HG03066 (cell line): ENCODE data around the gene KDM5D.

Source experiments
- ATAC-seq: cut with Tn5 transposase; IDR thresholded peaks from one replicate; pipeline ENCODE4 v1.9.1; 2021; ENCODE audit warnings: low read depth; ENCODE audit not compliant: unreplicated experiment

KDM5D gene

GRCh38 chrY:19744381-19745378 lies at the start of gene KDM5D:
Gene KDM5D (minus strand): TSS chrY:19744726. CDS start chrY:19744534, 192 bp downstream.
- ATAC-seq: peak; percentile 69

- ATAC-seq: no peak
Observed at GRCh38 chrY:19768375-19768774, 23.8 kb upstream of the KDM5D start.

GRCh38 chrY:19743331-19743730 lies 1.2 kb downstream of the KDM5D start:
- ATAC-seq: no peak

- no peak for ATAC-seq
Observed at GRCh38 chrY:19742153-19742552, 2.4 kb downstream of the KDM5D start.

GRCh38 chrY:19734425-19734824 lies 10.1 kb downstream of the KDM5D start:
- no peak for ATAC-seq

- ATAC-seq: peak; percentile 94
Observed at GRCh38 chrY:19717950-19718349, 26.6 kb downstream of the KDM5D start.

GRCh38 chrY:19717146-19717545 lies 27.4 kb downstream of the KDM5D start:
- no peak for ATAC-seq

GRCh38 chrY:19715226-19715625 lies 29.3 kb downstream of the KDM5D start:
- ATAC-seq: no peak

- no peak for ATAC-seq
Observed at GRCh38 chrY:19713430-19713829, 31.1 kb downstream of the KDM5D start.

GRCh38 chrY:19706273-19706672 lies 38.3 kb downstream of the KDM5D start:
- ATAC-seq: no peak

GRCh38 chrY:19698495-19698894 lies 46.0 kb downstream of the KDM5D start:
- no peak for ATAC-seq

GRCh38 chrY:19680821-19681220 lies 63.7 kb downstream of the KDM5D start:
- ATAC-seq: no peak
